Right cardiac atrium (tissue), 5 donors: ENCODE data around the gene MEGF9. TPM values are rescaled to one million over a fixed set of nuclear protein-coding genes. Genes with fewer than 3 reads are reported as not detected.

Experiments
- ATAC-seq, 2 donors: fragments of 200-7000 bp; cut with Tn5 transposase; one replicate each; pipeline versions ENCODE4 v1.8.0 to v1.9.1; 2020; ENCODE audit warnings: moderate library complexity in 2 of 2, mild to moderate bottlenecking in 1 of 2
- DNase-seq, 3 donors: peaks; one replicate each; pipeline ENCODE4 v3.0.0-alpha.2; 2020
- H3K27ac ChIP-seq: one replicate; pipeline ENCODE4 v1.5.1; 2013; ENCODE audit warnings: mild to moderate bottlenecking, low read length, control low read depth, moderate library complexity
- H3K27me3 ChIP-seq: one replicate; pipeline ENCODE4 v1.6.1; 2013; ENCODE audit not compliant: control insufficient read depth, insufficient read depth
- H3K4me1 ChIP-seq: one replicate; pipeline ENCODE4 v1.6.1; 2013; ENCODE audit warnings: low read length; ENCODE audit not compliant: control insufficient read depth, insufficient read depth
- H3K4me3 ChIP-seq: one replicate; pipeline ENCODE4 v1.5.1; 2013; ENCODE audit warnings: low read length, control low read depth
- H3K9me3 ChIP-seq: one replicate; pipeline ENCODE4 v1.6.1; 2013; ENCODE audit warnings: low read length; ENCODE audit not compliant: control insufficient read depth
- WGBS: extraction: QIAGEN DNeasy Blood & Tissue Kit; methylation state at CpG from one replicate; pipeline ENCODE4 v1.1.7; 2013; 5-methylcytosine and 5-hydroxymethylcytosine counted together
- intact Hi-C, 4 donors: fragments of 100-400 bp; cut with DNase I; formaldehyde crosslinking; loops; one replicate each; pipeline versions ENCODE4 v1.11.0 to v1.14.0; 2022 to 2023
- polyA plus RNA-seq: library from polyadenylated mRNA; stranded (reverse); fragments of 200-250 nt; gene quantifications from one replicate; pipeline ENCODE4 v1.2.3, GENCODE V29; 2013
- total RNA-seq, 4 donors: library from RNA; stranded (reverse); fragmentation: NEBNext Ultra II Directional; extraction: Animal tissue kit (Norgen Biotek cat#: 25700); gene quantifications; one replicate each; pipeline ENCODE4 v1.2.1, GENCODE V29; 2021
- donor health status: healthy with polysubstance abuse.
- donor health status: DM: no; HTN: yes; CAD: no.
- donor health status: DM: no; HTN: no; CAD: no.
- donor health status: DM: no; HTN: yes; CAD: no; lungs with severe emphysema.
- donor health status: DM: yes; HTN: yes; CAD: no.

MEGF9 gene
- total and polyA plus RNA-seq, 5 donors: 6.2 to 15.1 (median 12.8) TPM

GRCh38 chr9:120680579-120680978 lies 33.7 kb downstream of the MEGF9 start:
- intact Hi-C loops: no loop called here
- 95% methylated on average over 4 of the region's 4 CpGs for whole genome bisulfite sequencing
- Histone ChIP-seq H3K27ac (no peak overlapping the region), H3K4me1 (peaks cover 2% of the 10 kb centered on the region), H3K9me3 (no peaks in the 10 kb centered on the region), H3K27me3 (no peaks in the 10 kb centered on the region), H3K4me3 (no peak overlapping the region)
- ATAC-seq: no peak
- DNase-seq: no peak

- Histone ChIP-seq H3K4me3 (no peak overlapping the region), H3K9me3 (no peaks in the 10 kb centered on the region), H3K27me3 (no peaks in the 10 kb centered on the region), H3K27ac (no peak overlapping the region), H3K4me1 (peaks cover 2% of the 10 kb centered on the region)
- WGBS: 90% methylated on average over 4 of the region's 4 CpGs
- intact Hi-C loops: no loop called here
- ATAC-seq: no peak
- DNase-seq: no peak
Measured at GRCh38 chr9:120680161-120680560, 34.1 kb downstream of the MEGF9 start.

- no peak for DNase-seq
- intact Hi-C loops: no loop called here
- 68% methylated on average over 1 of the region's 1 CpG for WGBS
Measured at GRCh38 chr9:120677965-120678364, 36.3 kb downstream of the MEGF9 start.

GRCh38 chr9:120676767-120677402 lies 37.4 kb downstream of the MEGF9 start:
- DNase-seq (no peak), ATAC-seq (no peak)
- Histone ChIP-seq H3K27ac (no peak overlapping the region), H3K4me3 (no peak overlapping the region), H3K9me3 (no peaks in the 10 kb centered on the region), H3K4me1 (peaks cover 2% of the 10 kb centered on the region), H3K27me3 (no peaks in the 10 kb centered on the region)
- intact Hi-C loops: no loop called here
- 86% methylated on average over 12 of the region's 12 CpGs for WGBS

More at GRCh38 chr9:120677965-120678364, 36.3 kb downstream of the MEGF9 start:
- Histone ChIP-seq H3K27me3 (no peaks in the 10 kb centered on the region), H3K27ac (no peak overlapping the region), H3K4me1 (peaks cover 2% of the 10 kb centered on the region), H3K4me3 (no peak overlapping the region), H3K9me3 (no peaks in the 10 kb centered on the region)
- no peak for ATAC-seq

- no peak overlapping the region for H3K27ac ChIP-seq
- no peaks in the 10 kb centered on the region for H3K27me3 ChIP-seq
- no peaks in the 10 kb centered on the region for H3K9me3 ChIP-seq
- DNase-seq (no peak), ATAC-seq (no peak)
- intact Hi-C loops: no loop called here
- no peak overlapping the region for H3K4me3 ChIP-seq
- no peaks in the 10 kb centered on the region for H3K4me1 ChIP-seq
Measured at GRCh38 chr9:120668399-120668798, 45.9 kb downstream of the MEGF9 start.

- no peak overlapping the region for H3K27ac ChIP-seq
- intact Hi-C loops: no loop called here
- peaks cover 1% of the 10 kb centered on the region for H3K4me1 ChIP-seq
- no peak for ATAC-seq
- no peak for DNase-seq
- H3K27me3 ChIP-seq: no peaks in the 10 kb centered on the region
- H3K9me3 ChIP-seq: no peaks in the 10 kb centered on the region
- no peak overlapping the region for H3K4me3 ChIP-seq
Measured at GRCh38 chr9:120663950-120664349, 50.3 kb downstream of the MEGF9 start.

- 73% methylated on average over 3 of the region's 3 CpGs for WGBS
- no peak for ATAC-seq
- Histone ChIP-seq H3K27me3 (no peaks in the 10 kb centered on the region), H3K9me3 (no peaks in the 10 kb centered on the region), H3K27ac (no peak overlapping the region), H3K4me3 (no peak overlapping the region), H3K4me1 (peaks cover 1% of the 10 kb centered on the region)
- intact Hi-C loops: no loop called here
- no peak for DNase-seq
Measured at GRCh38 chr9:120663380-120663779, 50.9 kb downstream of the MEGF9 start.

GRCh38 chr9:120662513-120662912 lies 51.8 kb downstream of the MEGF9 start:
- Histone ChIP-seq H3K9me3 (no peaks in the 10 kb centered on the region), H3K27ac (no peak overlapping the region), H3K4me1 (peaks cover 1% of the 10 kb centered on the region), H3K4me3 (no peak overlapping the region), H3K27me3 (no peaks in the 10 kb centered on the region)
- ATAC-seq: no peak
- no peak for DNase-seq
- intact Hi-C loops: no loop called here
- 96% methylated on average over 8 of the region's 8 CpGs for WGBS

- ATAC-seq (no peak), DNase-seq (no peak)
- H3K27ac ChIP-seq: no peak overlapping the region
- no peak overlapping the region for H3K4me3 ChIP-seq
- no peaks in the 10 kb centered on the region for H3K9me3 ChIP-seq
- H3K27me3 ChIP-seq: no peaks in the 10 kb centered on the region
- WGBS: 86% methylated on average over 2 of the region's 2 CpGs
- intact Hi-C loops: no loop called here
- peaks cover 1% of the 10 kb centered on the region for H3K4me1 ChIP-seq
Measured at GRCh38 chr9:120659676-120660075, 54.6 kb downstream of the MEGF9 start.

GRCh38 chr9:120659209-120659608 lies 55.1 kb downstream of the MEGF9 start:
- no peaks in the 10 kb centered on the region for H3K27me3 ChIP-seq
- H3K4me1 ChIP-seq: peaks cover 1% of the 10 kb centered on the region
- intact Hi-C loops: no loop called here
- 84% methylated on average over 3 of the region's 3 CpGs for WGBS
- ATAC-seq (no peak), DNase-seq (no peak)
- no peak overlapping the region for H3K27ac ChIP-seq
- no peak overlapping the region for H3K4me3 ChIP-seq
- H3K9me3 ChIP-seq: no peaks in the 10 kb centered on the region

GRCh38 chr9:120655005-120655622 lies 59.2 kb downstream of the MEGF9 start:
- DNase-seq: no peak

GRCh38 chr9:120654272-120654671 lies 60.0 kb downstream of the MEGF9 start:
- intact Hi-C loops: no loop called here
- WGBS: 96% methylated on average over 4 of the region's 4 CpGs
- no peak overlapping the region for H3K27ac ChIP-seq

More at GRCh38 chr9:120655005-120655622, 59.2 kb downstream of the MEGF9 start:
- Histone ChIP-seq H3K27ac (no peak overlapping the region), H3K27me3 (no peaks in the 10 kb centered on the region), H3K4me3 (no peak overlapping the region), H3K9me3 (no peaks in the 10 kb centered on the region), H3K4me1 (no peaks in the 10 kb centered on the region)
- WGBS: 79% methylated on average over 4 of the region's 4 CpGs
- intact Hi-C loops: no loop called here
- ATAC-seq: no peak

More at GRCh38 chr9:120654272-120654671, 60.0 kb downstream of the MEGF9 start:
- no peaks in the 10 kb centered on the region for H3K4me1 ChIP-seq
- DNase-seq (no peak), ATAC-seq (no peak)
- no peaks in the 10 kb centered on the region for H3K27me3 ChIP-seq
- H3K9me3 ChIP-seq: no peaks in the 10 kb centered on the region
- no peak overlapping the region for H3K4me3 ChIP-seq
